GM12891 (cell line): ENCODE data around the gene KIAA1586.

Experiments used
- PAX5 ChIP-seq: IDR thresholded peaks from 2 replicates; pipeline ENCODE4 v1.6.1; 2011; ENCODE audit warnings: low read length, moderate library complexity, mild to moderate bottlenecking; ENCODE audit not compliant: insufficient read depth, severe bottlenecking
- POLR2A ChIP-seq: IDR thresholded peaks from 2 replicates; pipeline ENCODE4 v1.6.1; 2011; ENCODE audit warnings: low read depth, low read length, control low read depth
- POLR2AphosphoS5 ChIP-seq: IDR thresholded peaks from 2 replicates; pipeline ENCODE4 v1.6.1; 2011; ENCODE audit warnings: low read depth, low read length, control low read depth

DNA sequence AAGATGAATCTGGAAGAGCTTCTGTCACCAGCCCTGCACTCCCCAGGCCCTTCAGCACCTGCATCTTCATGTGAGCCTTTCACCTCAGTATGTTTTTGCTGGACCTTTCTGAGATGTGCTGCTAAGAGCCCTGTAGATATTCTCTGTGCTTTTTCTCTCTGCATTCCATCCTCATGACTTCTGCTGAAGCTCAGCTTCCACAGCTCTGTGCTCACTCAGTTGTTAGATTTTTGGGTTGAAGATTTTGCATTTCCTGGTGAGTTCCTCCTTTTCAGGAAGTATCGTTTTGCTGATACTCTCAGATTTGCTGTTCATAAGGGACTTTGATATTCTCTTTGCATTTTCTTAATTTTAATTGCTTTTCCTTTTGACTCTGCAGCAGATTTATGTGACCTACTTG, 18.3 kb downstream of the KIAA1586 start:
- TF ChIP-seq POLR2A (no peak), POLR2AphosphoS5 (no peak), PAX5 (no peak)
